Mammary microvascular endothelial cell (primary cell): Measurements from ENCODE around the gene MBOAT2. TPM values are rescaled to one million over a fixed set of nuclear protein-coding genes. Genes with fewer than 3 reads are reported as not detected.

Experiments used
- total RNA-seq: library from RNA; depleted of rRNA; stranded (reverse); fragments of >200 nt; gene quantifications from 2 replicates; pipeline ENCODE4 v1.2.3, GENCODE V29; 2015

The MBOAT2 gene
- total RNA-seq: 7.3 and 13.5 TPM in 2 replicates

GRCh38 chr2:9003616-9004337 is at the start of gene MBOAT2:
Gene MBOAT2, minus strand, starts transcription at chr2:9003684. Its CDS starts 70 bp downstream, at chr2:9003614.

DNA sequence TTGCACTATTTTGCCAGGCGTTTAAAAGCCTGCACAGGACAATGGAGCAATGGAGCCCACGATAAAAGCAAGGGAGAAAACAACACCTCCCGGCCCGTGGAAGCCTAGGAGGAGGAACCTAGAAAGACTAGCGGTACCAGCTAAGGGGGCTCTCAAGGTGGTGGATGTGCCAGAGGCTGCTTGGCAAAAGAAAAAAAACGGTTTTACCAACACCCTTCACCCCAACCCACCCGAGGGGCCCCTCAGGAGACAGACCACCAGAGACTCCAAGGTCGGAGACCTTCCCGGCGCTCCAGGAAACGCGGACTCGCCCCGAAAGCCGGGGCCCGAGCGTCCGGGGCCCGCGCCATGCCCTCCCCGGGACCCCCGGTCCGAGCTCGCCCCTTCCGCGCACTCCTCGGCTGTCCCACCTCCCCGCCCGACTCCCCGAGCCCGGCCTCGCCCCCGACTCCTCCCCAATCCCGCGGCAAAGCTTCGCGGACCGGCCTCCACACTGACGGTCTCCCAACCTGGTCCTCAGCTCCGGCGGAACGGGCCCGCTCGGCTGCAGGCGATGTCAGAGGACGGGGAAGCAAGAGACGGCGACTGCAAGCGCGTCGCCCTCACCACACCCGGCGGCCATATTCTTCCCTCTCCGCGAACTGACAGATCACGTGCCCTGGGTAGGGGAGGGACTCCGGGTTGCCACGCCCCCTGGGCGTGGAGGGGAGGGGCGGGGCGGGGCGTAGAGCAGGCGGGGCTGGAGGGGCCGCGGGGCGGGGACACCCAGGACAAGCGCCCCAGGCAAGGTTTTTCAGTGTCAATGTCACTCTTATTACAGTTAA is 166.3 kb downstream of the MBOAT2 start, which contains the start of gene KIDINS220:
TSS of gene KIDINS220 (minus strand) at position 643 of the 824 bp plus-strand sequence. CDS start 10,520 bp downstream, outside the sequence.

Other genes starting within 250 kb of the MBOAT2 start
- gene KIDINS220, start 166.1 kb downstream of the MBOAT2 start, total RNA-seq: 31.3 and 31.5 TPM in 2 replicates
- 20.7 and 23.4 TPM in 2 replicates for gene ASAP2, start 203.1 kb upstream of the MBOAT2 start, total RNA-seq